Keratinocyte (primary cell): ENCODE measurements around the gene TUSC1. TPM values are rescaled to one million over a fixed set of nuclear protein-coding genes. Genes with fewer than 3 reads are reported as not detected.

ENCODE experiments used
- DNase-seq: peaks from one replicate; pipeline ENCODE4 v3.0.0-alpha.2; 2011; ENCODE audit warnings: low read depth, missing footprints, low spot score
- FAIRE-seq: peaks from 2 replicates; lab custom pipeline; 2011; peaks lifted over from hg19 to GRCh38; lab: Jason Lieb, UNC
- H2AFZ ChIP-seq: 2 replicates; pipeline ENCODE4 v1.6.0; 2012; ENCODE audit warnings: low read length, control low read depth, inconsistent platforms; ENCODE audit not compliant: control insufficient read depth
- H3K27ac ChIP-seq: 2 replicates; pipeline ENCODE4 v1.5.1; 2011; ENCODE audit warnings: low read length; ENCODE audit not compliant: control insufficient read depth, insufficient read depth
- H3K27me3 ChIP-seq: 3 replicates; pipeline ENCODE4 v1.6.0; 2011; ENCODE audit warnings: low read length; ENCODE audit not compliant: control insufficient read depth, insufficient read depth; ENCODE audit errors: extremely low read depth
- H3K36me3 ChIP-seq, 2 experiments: 2 replicates in 1 of 2; 3 replicates in 1 of 2; pipeline ENCODE4 v1.5.1; 2011; ENCODE audit warnings: low read length in 2 of 2, mild to moderate bottlenecking in 1 of 2; ENCODE audit not compliant: control insufficient read depth in 2 of 2, insufficient read depth in 2 of 2; ENCODE audit errors: extremely low read depth in 1 of 2
- H3K4me1 ChIP-seq: 3 replicates; pipeline ENCODE4 v1.5.1; 2011; ENCODE audit warnings: low read length; ENCODE audit not compliant: control insufficient read depth, insufficient read depth; ENCODE audit errors: extremely low read depth
- H3K4me2 ChIP-seq: 3 replicates; pipeline ENCODE4 v1.6.0; 2011; ENCODE audit warnings: low read depth, low read length; ENCODE audit not compliant: control insufficient read depth, insufficient read depth; ENCODE audit errors: extremely low read depth
- H3K4me3 ChIP-seq, 3 experiments: fragments of 200-600 bp in 1 of 3; sonication (generic) in 1 of 3; 2 replicates in 2 of 3; 3 replicates in 1 of 3; pipeline ENCODE4 v1.5.1; 2011 to 2016; ENCODE audit warnings: low read length in 3 of 3, mild to moderate bottlenecking in 3 of 3, control low read depth in 2 of 3, inconsistent platforms in 1 of 3, low read depth in 1 of 3, mixed read lengths in 1 of 3, mixed run types in 1 of 3, moderate library complexity in 1 of 3; ENCODE audit not compliant: control insufficient read depth in 2 of 3, insufficient read depth in 2 of 3; ENCODE audit errors: extremely low read depth in 1 of 3
- H3K79me2 ChIP-seq: 2 replicates; pipeline ENCODE4 v1.6.0; 2012; ENCODE audit warnings: low read length; ENCODE audit not compliant: control insufficient read depth, insufficient read depth
- H3K9ac ChIP-seq: 3 replicates; pipeline ENCODE4 v1.6.0; 2011; ENCODE audit warnings: low read length; ENCODE audit not compliant: control insufficient read depth, insufficient read depth; ENCODE audit errors: extremely low read depth
- H3K9me1 ChIP-seq: 3 replicates; pipeline ENCODE4 v1.6.0; 2011; ENCODE audit warnings: low read length; ENCODE audit not compliant: control insufficient read depth, insufficient read depth; ENCODE audit errors: extremely low read depth
- H3K9me3 ChIP-seq: 2 replicates; pipeline ENCODE4 v1.5.1; 2012; ENCODE audit warnings: low read depth, low read length; ENCODE audit not compliant: control insufficient read depth
- H4K20me1 ChIP-seq: 3 replicates; pipeline ENCODE4 v1.6.0; 2011; ENCODE audit warnings: low read length; ENCODE audit not compliant: control insufficient read depth, insufficient read depth; ENCODE audit errors: extremely low read depth
- EZH2 ChIP-seq: IDR thresholded peaks from one replicate; pipeline ENCODE4 v1.6.1; 2012; ENCODE audit warnings: inconsistent platforms, mild to moderate bottlenecking, low read length, moderate library complexity
- dilution Hi-C: fragments of 300-500 bp; cut with MboI; formaldehyde crosslinking; loops from one replicate; pipeline ENCODE4 v1.7.0; 2020; ENCODE audit warnings: low sequenced_read_pairs; ENCODE audit not compliant: extremely low pct_ligation_motif_present
- polyA plus RNA-seq, 5 experiments: library from polyadenylated mRNA; depleted of rRNA in 3 of 5; stranded (reverse) in 3 of 5; stranded (forward) in 1 of 5; unstranded in 1 of 5; fragments of >200 nt; gene quantifications; 1 replicate in 1 of 5; 2 replicates in 3 of 5; 3 replicates in 1 of 5; pipeline versions ENCODE4 v1.2.1 to v1.2.3, GENCODE V29; 2011 to 2012; ENCODE audit warnings: missing spikeins in 2 of 5, low read depth in 1 of 5, low replicate concordance in 1 of 5
- TF ChIP-seq, protein P1 (sequence below), 3 experiments: IDR thresholded peaks in 1 of 3; conservative IDR thresholded peaks in 1 of 3; optimal IDR thresholded peaks in 1 of 3; 2 replicates in 2 of 3; 3 replicates in 1 of 3; pipeline versions ENCODE3 to v1.5.1; 2011; ENCODE audit warnings: low read length in 3 of 3, mild to moderate bottlenecking in 3 of 3, moderate library complexity in 2 of 3, control low read depth in 1 of 3, inconsistent platforms in 1 of 3; ENCODE audit not compliant: insufficient read depth in 2 of 3; ENCODE audit errors: extremely low read depth in 1 of 3

The TUSC1 gene
- polyA plus RNA-seq, 1 donor (not counting 4 experiments of a cell fraction or from before 2014, with no cell fraction given) = 6.6 TPM

DNA sequence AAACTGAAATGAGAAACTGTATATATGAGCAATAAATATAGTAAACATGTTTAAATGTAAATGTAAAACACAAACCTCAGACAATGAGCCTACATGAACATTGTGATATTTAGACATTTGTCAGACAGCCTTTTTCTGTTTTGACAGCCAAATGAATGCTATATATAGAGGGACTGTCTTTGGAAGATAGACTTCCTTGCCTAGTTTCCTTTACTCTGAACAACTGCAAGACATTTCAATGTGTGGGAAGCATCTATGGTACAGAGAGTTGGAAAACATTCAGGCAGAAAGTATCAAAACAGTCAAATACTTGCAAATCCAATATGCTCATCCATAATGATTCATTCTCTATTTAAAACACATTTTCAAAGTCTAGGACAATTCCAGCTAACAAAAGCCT is 31.7 kb upstream of the TUSC1 start:
- dilution Hi-C loops = no loop called here
- TF ChIP-seq, protein P1, sequence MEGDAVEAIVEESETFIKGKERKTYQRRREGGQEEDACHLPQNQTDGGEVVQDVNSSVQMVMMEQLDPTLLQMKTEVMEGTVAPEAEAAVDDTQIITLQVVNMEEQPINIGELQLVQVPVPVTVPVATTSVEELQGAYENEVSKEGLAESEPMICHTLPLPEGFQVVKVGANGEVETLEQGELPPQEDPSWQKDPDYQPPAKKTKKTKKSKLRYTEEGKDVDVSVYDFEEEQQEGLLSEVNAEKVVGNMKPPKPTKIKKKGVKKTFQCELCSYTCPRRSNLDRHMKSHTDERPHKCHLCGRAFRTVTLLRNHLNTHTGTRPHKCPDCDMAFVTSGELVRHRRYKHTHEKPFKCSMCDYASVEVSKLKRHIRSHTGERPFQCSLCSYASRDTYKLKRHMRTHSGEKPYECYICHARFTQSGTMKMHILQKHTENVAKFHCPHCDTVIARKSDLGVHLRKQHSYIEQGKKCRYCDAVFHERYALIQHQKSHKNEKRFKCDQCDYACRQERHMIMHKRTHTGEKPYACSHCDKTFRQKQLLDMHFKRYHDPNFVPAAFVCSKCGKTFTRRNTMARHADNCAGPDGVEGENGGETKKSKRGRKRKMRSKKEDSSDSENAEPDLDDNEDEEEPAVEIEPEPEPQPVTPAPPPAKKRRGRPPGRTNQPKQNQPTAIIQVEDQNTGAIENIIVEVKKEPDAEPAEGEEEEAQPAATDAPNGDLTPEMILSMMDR (optimal IDR thresholded peaks at IDR 0.05 in 1 of 3, IDR thresholded peaks at IDR 0.05 in 1 of 3, conservative IDR thresholded peaks at IDR 0.05 in 1 of 3; ENCODE audit: extremely low read depth in 1 of 3, insufficient read depth in 2 of 3, low read length in 3 of 3) = no peak
- no peak for TF ChIP-seq EZH2
- no peak for FAIRE-seq

DNA sequence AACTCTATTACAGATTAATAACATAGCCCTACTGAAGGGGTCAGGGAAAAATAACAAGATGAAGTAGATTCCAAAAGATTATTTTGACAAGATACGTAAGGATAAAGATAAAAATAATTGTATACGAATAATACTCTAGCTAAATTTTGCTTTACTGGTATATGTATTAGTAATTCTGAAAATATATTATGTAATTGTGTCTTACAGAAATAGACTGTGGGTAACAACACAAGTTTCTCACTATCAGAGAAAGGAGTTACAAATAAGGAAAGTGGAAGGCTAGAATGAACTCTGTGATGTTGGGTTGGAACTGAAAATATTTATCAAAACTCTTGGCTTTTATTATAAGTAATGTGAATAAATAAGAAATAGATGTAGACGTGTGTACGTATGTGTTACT is 26.6 kb upstream of the TUSC1 start:
- FAIRE-seq = no peak
- H4K20me1 ChIP-seq = no peaks in the 10 kb centered on the region

More for the DNA sequence above, 31.7 kb upstream of the TUSC1 start:
- no peaks in the 10 kb centered on the region for H3K9me1 ChIP-seq
- no peak overlapping the region for H3K27ac ChIP-seq
- H2AFZ ChIP-seq = no peak overlapping the region
- H3K9ac ChIP-seq = no peak overlapping the region
- no peaks in the 10 kb centered on the region for H3K4me1 ChIP-seq
- H3K9me3 ChIP-seq = no peaks in the 10 kb centered on the region
- no peak overlapping the region for H3K4me3 ChIP-seq
- no peaks in the 10 kb centered on the region for H3K36me3 ChIP-seq
- H4K20me1 ChIP-seq = no peaks in the 10 kb centered on the region
- no peak for DNase-seq
- no peaks in the 10 kb centered on the region for H3K79me2 ChIP-seq
- no peak overlapping the region for H3K4me2 ChIP-seq
- H3K27me3 ChIP-seq = no peaks in the 10 kb centered on the region

More for the DNA sequence above, 26.6 kb upstream of the TUSC1 start:
- peaks cover 10% of the 10 kb centered on the region for H3K4me1 ChIP-seq
- H3K36me3 ChIP-seq = no peaks in the 10 kb centered on the region
- no peak overlapping the region for H3K4me3 ChIP-seq
- H3K4me2 ChIP-seq = no peak overlapping the region
- H3K79me2 ChIP-seq = no peaks in the 10 kb centered on the region
- dilution Hi-C loops = no loop called here
- H3K27me3 ChIP-seq = no peaks in the 10 kb centered on the region
- H2AFZ ChIP-seq = no peak overlapping the region
- DNase-seq = no peak
- TF ChIP-seq EZH2 = no peak
- TF ChIP-seq, protein P1 (optimal IDR thresholded peaks at IDR 0.05 in 1 of 3, IDR thresholded peaks at IDR 0.05 in 1 of 3, conservative IDR thresholded peaks at IDR 0.05 in 1 of 3; ENCODE audit: extremely low read depth in 1 of 3, insufficient read depth in 2 of 3, low read length in 3 of 3) = no peak
- no peak overlapping the region for H3K9ac ChIP-seq
- no peaks in the 10 kb centered on the region for H3K9me1 ChIP-seq
- H3K27ac ChIP-seq = no peak overlapping the region
- H3K9me3 ChIP-seq = no peaks in the 10 kb centered on the region
